RWPE1 (cell line): ENCODE data around the gene NR5A1.

Source experiments
- CTCF ChIA-PET: fragments of 350-600 bp; sonication (Branson Sonifier 250); formaldehyde crosslinking; extraction: SDS; loops from one replicate; lab custom pipeline; 2021; lab: Yijun Ruan, JAX
- POLR2A ChIA-PET: fragments of 400-600 bp; formaldehyde crosslinking; extraction: SDS; loops from one replicate; lab custom pipeline; 2020; ENCODE audit warnings: antibody characterized with exemption; ENCODE audit not compliant: low non-redundant PET; lab: Yijun Ruan, JAX
- DNase-seq: peaks from one replicate; pipeline ENCODE4 v3.0.0; 2012; ENCODE audit warnings: low spot score
- H3K27ac ChIP-seq: fragments of 450-650 bp; 2 replicates; pipeline ENCODE4 v1.5.1; 2017
- CTCF ChIP-seq: fragments of 450-650 bp; conservative IDR thresholded peaks from 2 replicates; pipeline ENCODE4 v1.5.1; 2017; ENCODE audit warnings: low read depth, mild to moderate bottlenecking

The NR5A1 gene

GRCh38 chr9:124436320-124436719 lies 70.9 kb downstream of the NR5A1 start:
- no peak for TF ChIP-seq CTCF
- no peak for DNase-seq
- ChIA-PET POLR2A (interaction anchor here (0.5 kb wide), 1 partner anchor 51 kb away, joined by 3 read pairs; no protein-coding TSS in a partner anchor), CTCF (interaction anchor here (0.6 to 0.7 kb wide), 2 partner anchors 11 to 308 kb away, joined by 3 to 5 read pairs; no protein-coding TSS in a partner anchor)
- H3K27ac ChIP-seq = no peak overlapping the region
